Gastrocnemius medialis (tissue), 4 donors: ENCODE measurements around the gene ITGA11.

Experiments
- CTCF ChIP-seq, 5 experiments: fragments of 450-650 bp in 3 of 5; fragments of 200-600 bp in 2 of 5; sonication (generic) in 2 of 5; IDR thresholded peaks in 4 of 5; conservative IDR thresholded peaks in 1 of 5; 1 replicate in 4 of 5; 2 replicates in 1 of 5; pipeline ENCODE4 v1.5.1; 2016 to 2019; ENCODE audit warnings: antibody characterized with exemption in 5 of 5, mild to moderate bottlenecking in 3 of 5, moderate library complexity in 3 of 5
- POLR2A ChIP-seq, 2 donors: fragments of 450-650 bp; IDR thresholded peaks; one replicate each; pipeline ENCODE4 v1.6.1; 2017; ENCODE audit warnings: antibody characterized with exemption in 2 of 2, mild to moderate bottlenecking in 2 of 2, moderate library complexity in 2 of 2

- TF ChIP-seq CTCF (IDR thresholded peaks at IDR 0.05 in 4 of 5, conservative IDR thresholded peaks at IDR 0.05 in 1 of 5) (no peak), POLR2A (IDR thresholded peaks at IDR 0.05) (no peak)
Measured at GRCh38 chr15:68375191-68375631, 56.8 kb downstream of the ITGA11 start.
